ENCODE data around the gene CDK11B.

DNA sequence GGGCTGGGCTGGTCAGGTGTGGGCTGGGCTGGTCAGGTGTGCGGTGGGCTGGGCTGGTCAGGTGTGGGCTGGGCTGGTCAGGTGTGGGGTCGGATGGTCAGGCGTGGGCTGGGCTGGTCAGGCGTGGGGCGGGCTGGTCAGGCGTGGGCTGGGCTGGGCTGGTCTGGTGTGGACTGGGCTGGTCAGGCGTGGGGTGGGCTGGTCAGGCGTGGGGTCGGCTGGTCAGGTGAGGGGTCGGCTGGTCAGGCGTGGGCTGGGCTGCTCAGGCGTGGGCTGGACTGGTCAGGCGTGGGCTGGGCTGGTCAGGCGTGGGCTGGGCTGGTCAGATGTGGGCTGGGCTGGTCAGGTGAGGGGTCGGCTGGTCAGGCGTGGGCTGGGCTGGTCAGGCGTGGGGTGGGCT is 53.1 kb downstream of the CDK11B start:
- TF ChIP-seq EZH2 (IDR thresholded peaks at IDR 0.05; ENCODE audit: insufficient read depth, poor library complexity, severe bottlenecking) (no peak), EZH2phosphoT487 (IDR thresholded peaks at IDR 0.05; ENCODE audit: insufficient read depth, low read depth) (no peak)
